GM23248 (cell line): Measurements from ENCODE around the gene SPACA4. TPM values are rescaled to one million over a fixed set of nuclear protein-coding genes. Genes with fewer than 3 reads are reported as not detected.

ENCODE experiments used
- DNase-seq: peaks from one replicate; pipeline ENCODE4 v3.0.0-alpha.2; 2015
- H2AFZ ChIP-seq: fragments of 200-600 bp; sonication (generic); 2 replicates; pipeline ENCODE4 v1.6.1; 2016; ENCODE audit warnings: antibody characterized with exemption
- H3F3A ChIP-seq: fragments of 200-600 bp; sonication (generic); 2 replicates; pipeline ENCODE4 v1.6.1; 2016; ENCODE audit warnings: mild to moderate bottlenecking, antibody characterized with exemption, mixed run types; ENCODE audit not compliant: insufficient read depth
- H3K27ac ChIP-seq: fragments of 200-600 bp; sonication (generic); 2 replicates; pipeline ENCODE4 v1.5.1; 2016; ENCODE audit warnings: mild to moderate bottlenecking
- H3K27me3 ChIP-seq: fragments of 200-600 bp; sonication (generic); replicated peaks from 2 replicates; pipeline ENCODE4 v1.6.1; 2016; ENCODE audit warnings: mild to moderate bottlenecking; ENCODE audit not compliant: insufficient read depth
- H3K36me3 ChIP-seq: fragments of 200-600 bp; sonication (generic); 2 replicates; pipeline ENCODE4 v1.6.1; 2016; ENCODE audit warnings: low read depth, mild to moderate bottlenecking
- H3K4me1 ChIP-seq: fragments of 200-600 bp; sonication (generic); 2 replicates; pipeline ENCODE4 v1.6.1; 2016; ENCODE audit warnings: mild to moderate bottlenecking; ENCODE audit not compliant: insufficient read depth
- H3K4me2 ChIP-seq: fragments of 200-600 bp; sonication (generic); one replicate; pipeline ENCODE4 v1.6.1; 2016; ENCODE audit warnings: mild to moderate bottlenecking; ENCODE audit not compliant: unreplicated experiment
- H3K4me3 ChIP-seq: fragments of 200-600 bp; sonication (generic); 2 replicates; pipeline ENCODE4 v1.5.1; 2016; ENCODE audit warnings: mild to moderate bottlenecking
- H3K79me2 ChIP-seq: fragments of 200-600 bp; sonication (generic); 2 replicates; pipeline ENCODE4 v1.6.1; 2016; ENCODE audit warnings: mild to moderate bottlenecking; ENCODE audit not compliant: insufficient read depth
- H3K9ac ChIP-seq: fragments of 200-600 bp; sonication (generic); 2 replicates; pipeline ENCODE4 v1.6.1; 2016; ENCODE audit warnings: mild to moderate bottlenecking
- H3K9me2 ChIP-seq: fragments of 200-600 bp; sonication (generic); 2 replicates; pipeline ENCODE4 v1.6.1; 2016; ENCODE audit warnings: mixed run types, mild to moderate bottlenecking, moderate library complexity; ENCODE audit not compliant: insufficient read depth
- H3K9me3 ChIP-seq: fragments of 200-600 bp; sonication (generic); one replicate; pipeline ENCODE4 v1.6.1; 2017; ENCODE audit warnings: low read depth
- H4K20me1 ChIP-seq: fragments of 200-600 bp; sonication (generic); 2 replicates; pipeline ENCODE4 v1.6.0; 2016; ENCODE audit not compliant: insufficient read depth
- EZH2 ChIP-seq: fragments of 200-600 bp; sonication (generic); IDR thresholded peaks from 2 replicates; pipeline ENCODE4 v1.6.1; 2018; ENCODE audit warnings: antibody characterized with exemption, mild to moderate bottlenecking; ENCODE audit not compliant: insufficient read depth, poor library complexity, severe bottlenecking
- EZH2phosphoT487 ChIP-seq: fragments of 200-600 bp; sonication (generic); IDR thresholded peaks from 2 replicates; pipeline ENCODE4 v1.6.1; 2018; ENCODE audit warnings: antibody characterized with exemption, moderate library complexity, mild to moderate bottlenecking, low read depth; ENCODE audit not compliant: insufficient read depth
- WGBS, 2 experiments: methylation state at CpG; one replicate each; pipeline ENCODE4 v1.1.6; 2015 to 2017; ENCODE audit warnings: low lambda C conversion rate in 2 of 2, low coverage in 1 of 2; ENCODE audit errors: missing lambda C conversion rate in 2 of 2; 5-methylcytosine and 5-hydroxymethylcytosine counted together
- in situ Hi-C: fragments of 300-500 bp; cut with MboI; formaldehyde crosslinking; loops from 2 replicates; pipeline ENCODE4 v1.15.0; 2020
- polyA plus RNA-seq: library from polyadenylated mRNA; unstranded; fragments of >200 nt; fragmentation: Nextera tagmentation; extraction: Ambion mirVana; gene quantifications from 2 replicates; pipeline ENCODE4 v1.2.1, GENCODE V29; 2016
- total RNA-seq: library from RNA; depleted of rRNA; stranded (reverse); fragments of >200 nt; shearing (Covaris generic); gene quantifications from 2 replicates; pipeline ENCODE4 v1.2.3, GENCODE V29; 2014

SPACA4 gene
- total and polyA plus RNA-seq, 2 experiments from 2014 or later: not detected

GRCh38 chr19:48578891-48579290 lies 27.7 kb upstream of the SPACA4 start:
- peak; percentile 23 for DNase-seq
- no peak overlapping the region for H3K4me3 ChIP-seq
- no peaks in the 10 kb centered on the region for H3K9me3 ChIP-seq
- H3K27ac ChIP-seq: no peak overlapping the region
- TF ChIP-seq EZH2: no peak
- TF ChIP-seq EZH2phosphoT487: no peak
- no peaks in the 10 kb centered on the region for H3K4me1 ChIP-seq
- H2AFZ ChIP-seq: no peak overlapping the region
- no peak overlapping the region for H3K4me2 ChIP-seq
- no peaks in the 10 kb centered on the region for H3K27me3 ChIP-seq
- 29 to 36% methylated on average over 3 of the region's 3 CpGs for WGBS, 2 experiments
- no peaks in the 10 kb centered on the region for H3K79me2 ChIP-seq
- in situ Hi-C loops: no loop called here
- H3K9me2 ChIP-seq: no peaks in the 10 kb centered on the region
- H4K20me1 ChIP-seq: no peaks in the 10 kb centered on the region
- no peaks in the 10 kb centered on the region; the same call in 1 of the 2 replicates for H3F3A ChIP-seq
- H3K9ac ChIP-seq: no peak overlapping the region
- no peaks in the 10 kb centered on the region for H3K36me3 ChIP-seq

GRCh38 chr19:48582168-48582567 lies 24.4 kb upstream of the SPACA4 start:
- Histone ChIP-seq H3F3A (no peaks in the 10 kb centered on the region), H3K9me3 (no peaks in the 10 kb centered on the region), H3K9ac (no peak overlapping the region), H3K27ac (no peak overlapping the region), H4K20me1 (no peaks in the 10 kb centered on the region), H3K79me2 (no peaks in the 10 kb centered on the region), H3K4me2 (no peak overlapping the region), H3K36me3 (no peaks in the 10 kb centered on the region), H3K9me2 (no peaks in the 10 kb centered on the region), H3K4me3 (no peak overlapping the region), H3K4me1 (peaks cover 8% of the 10 kb centered on the region), H2AFZ (no peak overlapping the region), H3K27me3 (no peaks in the 10 kb centered on the region)
- 49 to 52% methylated on average over 2 of the region's 2 CpGs for WGBS, 2 experiments
- DNase-seq: no peak
- in situ Hi-C loops: loop anchor here (5.0 kb wide), 1 partner anchor 75 kb away; no protein-coding TSS in a partner anchor
- TF ChIP-seq EZH2phosphoT487 (no peak), EZH2 (no peak)

GRCh38 chr19:48587387-48587786 lies 19.2 kb upstream of the SPACA4 start:
- Histone ChIP-seq H3K9ac (no peak overlapping the region), H3K27ac (no peak overlapping the region), H3K9me2 (no peaks in the 10 kb centered on the region), H4K20me1 (no peaks in the 10 kb centered on the region), H3K79me2 (no peaks in the 10 kb centered on the region), H3K27me3 (no peaks in the 10 kb centered on the region), H3K9me3 (no peaks in the 10 kb centered on the region), H3K4me3 (no peak overlapping the region), H3K4me1 (peaks cover 11% of the 10 kb centered on the region), H3K4me2 (no peak overlapping the region), H2AFZ (no peak overlapping the region), H3F3A (peaks cover 9% of the 10 kb centered on the region), H3K36me3 (no peaks in the 10 kb centered on the region)
- 75% methylated on average over 3 of the region's 3 CpGs for WGBS, 2 experiments
- in situ Hi-C loops: no loop called here
- no peak for TF ChIP-seq EZH2
- TF ChIP-seq EZH2phosphoT487: no peak
- no peak for DNase-seq

- Histone ChIP-seq H3K9me2 (no peaks in the 10 kb centered on the region), H4K20me1 (no peaks in the 10 kb centered on the region), H3K27ac (peak overlapping the region; percentile 46), H3K27me3 (no peaks in the 10 kb centered on the region), H3K9me3 (no peaks in the 10 kb centered on the region), H2AFZ (peak overlapping the region; percentile 68), H3F3A (peaks cover 9% of the 10 kb centered on the region), H3K4me2 (peak overlapping the region; percentile 57), H3K36me3 (no peaks in the 10 kb centered on the region), H3K4me3 (peak overlapping the region; percentile 60), H3K9ac (peak overlapping the region; percentile 51), H3K79me2 (no peaks in the 10 kb centered on the region), H3K4me1 (peaks cover 11% of the 10 kb centered on the region)
- WGBS, 2 experiments: 5 to 7% methylated on average over 28 to 36 of the region's 36 CpGs
- TF ChIP-seq EZH2phosphoT487 (no peak), EZH2 (no peak)
- in situ Hi-C loops: no loop called here
- DNase-seq: peak; percentile 94
Measured at GRCh38 chr19:48588670-48589401, 17.7 kb upstream of the SPACA4 start.

GRCh38 chr19:48591021-48591420 lies 15.5 kb upstream of the SPACA4 start:
- H3K79me2 ChIP-seq: no peaks in the 10 kb centered on the region
- in situ Hi-C loops: no loop called here
- DNase-seq: peak; percentile 54
- H3K36me3 ChIP-seq: no peaks in the 10 kb centered on the region
- no peaks in the 10 kb centered on the region for H3K9me2 ChIP-seq
- H3K4me2 ChIP-seq: no peak overlapping the region
- H3K4me3 ChIP-seq: no peak overlapping the region
- no peak overlapping the region for H3K9ac ChIP-seq
- no peak overlapping the region for H3K27ac ChIP-seq
- no peak overlapping the region for H2AFZ ChIP-seq
- no peaks in the 10 kb centered on the region for H4K20me1 ChIP-seq
- H3K4me1 ChIP-seq: peaks cover 11% of the 10 kb centered on the region
- TF ChIP-seq EZH2: no peak
- TF ChIP-seq EZH2phosphoT487: no peak
- H3K27me3 ChIP-seq: no peaks in the 10 kb centered on the region
- 74 to 85% methylated on average over 5 of the region's 5 CpGs for WGBS, 2 experiments
- peaks cover 9% of the 10 kb centered on the region for H3F3A ChIP-seq
- no peaks in the 10 kb centered on the region for H3K9me3 ChIP-seq
